Measurements from ENCODE around the gene TUBA8.

DNA sequence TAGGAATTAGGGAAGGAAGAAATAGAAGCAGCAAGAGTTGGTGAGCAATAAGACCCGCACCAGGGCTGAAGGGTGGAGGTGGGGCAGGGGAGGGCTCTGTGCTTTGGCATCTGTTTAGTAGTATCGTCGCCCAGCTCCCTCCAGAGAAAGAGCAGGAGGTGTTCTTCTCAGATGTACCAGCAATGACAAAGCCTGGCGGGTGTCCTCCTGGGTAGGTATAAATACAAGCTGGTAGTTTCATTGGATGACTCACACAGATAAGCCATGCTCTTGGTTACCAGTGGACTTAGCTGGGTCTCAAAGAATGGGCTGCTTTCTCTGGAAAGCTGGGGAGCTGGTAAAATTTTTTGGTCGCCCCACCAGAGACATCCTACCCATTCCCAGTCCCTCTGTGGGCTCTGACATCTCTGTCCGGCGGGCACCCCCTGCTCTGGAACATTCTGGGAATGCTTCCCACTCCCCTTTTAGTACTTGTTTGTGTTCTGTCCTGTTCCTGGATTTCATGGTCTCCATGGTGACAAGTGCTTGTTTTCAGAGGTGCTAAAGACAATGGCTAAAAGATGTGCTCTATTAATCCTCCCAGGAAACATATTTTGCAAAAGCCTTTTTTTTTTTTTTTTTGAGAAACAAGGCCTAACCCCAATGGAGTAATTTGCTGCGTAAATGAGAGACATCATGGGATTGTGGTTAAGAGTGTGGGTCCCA is 15.4 kb upstream of the TUBA8 start:
- no peak for TF ChIP-seq EP300 (IDR thresholded peaks at IDR 0.05)
- TF ChIP-seq, protein P1, sequence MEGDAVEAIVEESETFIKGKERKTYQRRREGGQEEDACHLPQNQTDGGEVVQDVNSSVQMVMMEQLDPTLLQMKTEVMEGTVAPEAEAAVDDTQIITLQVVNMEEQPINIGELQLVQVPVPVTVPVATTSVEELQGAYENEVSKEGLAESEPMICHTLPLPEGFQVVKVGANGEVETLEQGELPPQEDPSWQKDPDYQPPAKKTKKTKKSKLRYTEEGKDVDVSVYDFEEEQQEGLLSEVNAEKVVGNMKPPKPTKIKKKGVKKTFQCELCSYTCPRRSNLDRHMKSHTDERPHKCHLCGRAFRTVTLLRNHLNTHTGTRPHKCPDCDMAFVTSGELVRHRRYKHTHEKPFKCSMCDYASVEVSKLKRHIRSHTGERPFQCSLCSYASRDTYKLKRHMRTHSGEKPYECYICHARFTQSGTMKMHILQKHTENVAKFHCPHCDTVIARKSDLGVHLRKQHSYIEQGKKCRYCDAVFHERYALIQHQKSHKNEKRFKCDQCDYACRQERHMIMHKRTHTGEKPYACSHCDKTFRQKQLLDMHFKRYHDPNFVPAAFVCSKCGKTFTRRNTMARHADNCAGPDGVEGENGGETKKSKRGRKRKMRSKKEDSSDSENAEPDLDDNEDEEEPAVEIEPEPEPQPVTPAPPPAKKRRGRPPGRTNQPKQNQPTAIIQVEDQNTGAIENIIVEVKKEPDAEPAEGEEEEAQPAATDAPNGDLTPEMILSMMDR (IDR thresholded peaks at IDR 0.05), result no peak
